Activated CD8-positive, alpha-beta memory T cell treated with anti-CD3 and anti-CD28 coated beads, Interleukin-2, amount 50 U/mL, for 24 hours (primary cell): ENCODE results near the gene RHOT1.
"Not testable (repeated sequence)": the region's sequence is repeated elsewhere in the genome, so short reads cannot be mapped to it uniquely, and the experiment has no call there.

Experiments used
- DNase-seq: peaks from one replicate; pipeline ENCODE4 v3.0.0-alpha.2; 2020; ENCODE audit errors: extremely low read depth

Gene RHOT1

DNA sequence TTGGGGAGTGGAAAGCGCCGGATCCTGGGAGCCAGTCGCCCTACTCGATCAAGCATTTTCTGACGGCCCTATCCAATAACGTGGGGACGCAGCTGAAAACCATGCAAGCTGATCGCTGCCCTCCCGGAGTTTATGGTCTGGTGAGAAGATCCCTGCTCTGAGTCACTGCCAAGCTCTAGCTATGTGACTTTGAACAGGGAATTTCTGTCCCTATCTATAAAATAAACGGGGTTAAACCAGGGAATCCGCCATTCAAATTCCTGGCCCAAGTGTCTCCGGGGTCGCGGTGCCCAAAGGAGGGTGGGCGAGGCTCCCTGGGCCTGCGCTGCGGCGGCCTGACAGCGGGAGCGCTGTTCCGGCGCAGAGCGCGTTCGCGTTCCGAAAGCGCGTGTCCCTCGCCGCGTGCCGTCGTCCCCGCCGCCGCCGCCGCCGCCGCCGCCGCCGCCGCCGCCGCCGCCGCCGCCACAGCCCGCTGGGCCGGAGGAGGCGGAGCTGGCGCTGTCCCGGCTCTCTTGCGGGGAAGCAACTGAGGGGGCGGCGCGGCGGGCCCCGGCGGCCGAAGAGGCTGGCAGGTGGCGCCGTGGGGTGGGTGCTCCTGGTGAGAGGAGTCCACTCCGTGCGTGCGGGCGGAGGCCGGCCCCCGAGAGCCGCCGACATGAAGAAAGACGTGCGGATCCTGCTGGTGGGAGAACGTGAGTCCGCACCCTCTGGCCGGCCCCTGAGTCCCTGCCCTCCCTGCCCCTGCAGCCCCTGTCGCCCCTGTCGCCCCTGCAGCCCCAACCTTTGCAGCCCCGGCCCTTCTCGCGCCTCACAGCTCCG is at the start of gene RHOT1:
TSS of gene RHOT1 (plus strand) at position 465 of the 819 bp plus-strand sequence. CDS start at position 656, 191 bp downstream.
- no peak for DNase-seq

DNA sequence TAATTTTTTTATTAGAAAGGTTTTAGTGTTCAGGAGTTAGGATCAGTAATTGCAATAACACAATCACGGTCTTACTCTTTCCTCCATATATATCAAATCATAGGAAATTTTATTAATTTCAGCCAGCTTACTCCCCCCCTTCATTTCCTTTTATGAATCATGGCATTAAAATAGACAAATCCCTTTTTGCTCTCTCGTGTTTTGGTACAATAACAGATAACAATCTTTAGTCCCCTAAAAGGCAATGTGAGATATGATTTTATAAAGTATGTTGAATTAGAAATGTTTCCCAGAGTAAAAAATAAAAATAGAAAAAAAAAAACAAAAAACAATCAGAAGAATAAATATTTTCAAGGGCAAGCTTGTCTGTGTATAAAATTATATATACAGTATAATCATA is 42.6 kb upstream of the RHOT1 start:
- DNase-seq: no peak

DNA sequence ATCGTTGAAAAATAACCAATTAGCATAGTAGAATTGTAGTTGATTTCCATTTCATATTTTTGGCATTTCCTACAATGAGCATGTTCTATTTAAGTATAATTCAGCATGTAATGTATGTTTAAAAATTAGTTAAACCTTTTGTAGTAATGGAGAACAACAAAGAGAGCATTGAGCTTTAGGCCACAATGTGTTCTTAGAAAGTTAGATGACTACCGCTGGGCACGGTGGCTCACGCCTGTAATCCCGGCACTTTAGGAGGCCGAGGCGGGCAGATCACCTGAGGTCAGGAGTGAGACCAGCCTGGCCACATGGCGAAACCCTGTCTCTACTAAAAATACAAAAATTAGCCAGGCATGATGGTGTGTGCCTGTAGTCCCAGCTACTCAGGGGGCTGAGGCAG is 42.0 kb upstream of the RHOT1 start:
- DNase-seq: not testable (repeated sequence)

DNA sequence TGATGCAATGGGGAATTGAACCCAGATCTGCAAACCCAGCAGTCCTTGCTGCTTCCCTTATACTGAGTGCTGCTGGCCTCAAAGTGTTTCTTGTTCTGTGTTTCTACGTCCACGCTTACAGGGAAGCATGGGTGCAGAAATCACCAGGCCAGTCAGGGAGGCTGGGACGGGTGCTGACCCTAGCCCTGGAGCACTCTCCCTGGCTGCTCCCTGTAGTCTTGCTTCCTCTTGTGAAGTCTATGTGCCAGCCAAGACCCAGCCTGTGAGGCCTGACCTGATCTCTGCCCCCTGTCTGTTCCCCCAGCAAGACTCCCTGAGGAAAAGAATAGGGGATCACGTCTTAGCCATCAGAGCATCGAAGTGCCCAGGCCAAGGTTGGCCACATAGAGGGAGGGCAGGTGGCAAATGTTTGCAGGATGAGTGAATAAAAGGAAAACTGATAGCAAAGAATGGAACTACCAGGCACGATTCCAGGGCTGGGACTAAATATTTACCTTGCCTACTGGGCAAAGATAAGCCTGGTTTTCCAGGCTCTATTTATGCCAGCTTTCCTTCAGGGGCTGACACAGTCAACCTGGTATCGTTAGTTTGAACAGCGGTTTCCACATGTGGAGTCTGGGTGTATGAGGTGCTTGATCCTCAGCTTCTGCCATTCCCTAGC is 41.2 kb upstream of the RHOT1 start:
- no peak for DNase-seq

DNA sequence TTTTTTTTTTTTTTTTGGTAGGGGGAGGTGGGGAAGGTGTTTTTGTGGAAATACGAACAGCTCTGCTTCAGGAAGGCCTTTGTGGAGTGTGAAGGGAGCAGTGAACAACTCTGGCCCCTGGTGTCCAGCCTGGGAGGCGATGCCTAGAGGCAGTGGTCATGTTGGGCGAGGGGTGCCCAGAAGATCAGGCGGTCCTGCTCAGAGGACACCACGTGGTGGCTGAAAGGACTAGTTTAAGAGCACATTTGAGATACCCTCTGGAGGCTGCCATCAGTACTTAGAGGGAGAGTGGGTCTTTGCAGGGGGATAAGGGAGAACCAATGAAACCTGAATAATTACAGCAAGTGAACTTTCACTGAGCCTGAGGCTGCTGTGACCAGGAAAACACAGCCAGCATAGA is 40.1 kb upstream of the RHOT1 start:
- no peak for DNase-seq

DNA sequence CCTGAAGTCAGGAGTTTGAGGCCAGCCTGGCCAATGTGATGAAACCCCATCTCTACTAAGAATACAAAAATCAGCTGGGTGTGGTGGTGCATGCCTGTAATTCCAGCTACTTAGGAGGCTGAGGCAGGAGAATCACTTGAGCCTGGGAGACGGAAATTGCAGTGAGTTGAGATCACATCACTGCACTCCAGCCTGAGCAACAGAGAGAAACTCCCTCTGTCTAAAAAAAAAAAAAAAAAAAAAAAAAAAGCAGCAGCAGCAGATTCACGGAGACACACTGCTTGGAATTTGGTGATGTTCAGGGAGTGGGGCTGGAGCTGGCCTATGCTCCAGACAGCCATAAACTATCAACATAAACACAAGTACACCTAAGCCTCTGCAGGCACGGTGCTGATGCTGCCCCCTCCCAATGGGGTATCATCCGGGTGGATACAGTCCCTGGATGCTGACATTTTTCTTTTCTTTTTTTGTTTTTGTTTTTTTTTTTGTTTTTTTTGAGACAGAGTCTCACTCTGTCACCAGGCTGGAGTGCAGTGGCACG is 39.6 kb upstream of the RHOT1 start:
- DNase-seq: no peak

DNA sequence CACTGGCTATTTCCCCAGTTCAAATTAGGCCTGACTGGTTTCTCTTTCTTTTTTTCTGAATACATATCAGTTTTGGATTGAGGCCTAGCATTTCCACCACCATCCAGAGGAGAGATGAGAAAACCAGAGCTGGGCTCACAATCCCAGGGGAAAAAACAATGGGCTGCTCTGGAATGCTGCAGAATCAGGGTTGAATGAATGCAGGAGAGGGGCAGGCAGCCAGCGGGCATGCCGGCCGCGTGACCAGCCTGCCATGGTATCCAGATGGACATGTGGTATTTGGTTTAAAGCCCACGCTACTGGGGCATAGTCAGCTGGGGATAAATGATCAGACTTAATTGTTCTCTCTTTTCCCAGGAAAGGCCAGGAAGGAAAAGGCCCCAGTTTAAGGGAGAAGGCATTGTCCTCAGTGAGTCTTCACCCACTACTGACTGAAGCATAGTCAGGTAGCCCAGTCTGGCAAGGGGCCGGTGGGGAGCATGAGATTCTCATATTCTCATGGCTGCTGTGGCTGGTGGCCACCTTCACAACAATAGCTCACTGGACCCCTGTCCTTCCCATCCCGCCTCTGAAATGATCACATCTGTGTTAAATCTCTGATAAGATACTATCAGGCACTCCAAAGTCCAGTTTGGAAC is 38.7 kb upstream of the RHOT1 start:
- DNase-seq: no peak

DNA sequence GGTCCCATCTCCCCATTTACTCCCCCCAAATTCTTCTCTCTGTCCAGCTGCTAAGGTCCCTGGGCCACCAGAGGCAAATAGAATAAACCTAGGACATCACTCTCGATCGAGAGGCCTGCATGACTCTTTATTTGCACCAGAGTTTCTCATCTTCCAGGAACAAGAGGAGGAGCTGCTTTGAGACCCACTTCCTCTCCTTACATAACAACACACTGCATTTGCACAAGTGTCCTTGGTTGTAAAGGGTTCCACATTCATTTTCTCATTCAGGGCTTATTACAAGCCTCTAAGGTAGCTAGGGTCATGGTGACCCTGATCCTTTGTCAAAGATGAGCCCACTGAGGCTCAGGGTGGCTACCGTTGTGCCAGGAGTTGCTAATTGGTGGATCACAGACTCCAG is 38.1 kb upstream of the RHOT1 start:
- DNase-seq: no peak

DNA sequence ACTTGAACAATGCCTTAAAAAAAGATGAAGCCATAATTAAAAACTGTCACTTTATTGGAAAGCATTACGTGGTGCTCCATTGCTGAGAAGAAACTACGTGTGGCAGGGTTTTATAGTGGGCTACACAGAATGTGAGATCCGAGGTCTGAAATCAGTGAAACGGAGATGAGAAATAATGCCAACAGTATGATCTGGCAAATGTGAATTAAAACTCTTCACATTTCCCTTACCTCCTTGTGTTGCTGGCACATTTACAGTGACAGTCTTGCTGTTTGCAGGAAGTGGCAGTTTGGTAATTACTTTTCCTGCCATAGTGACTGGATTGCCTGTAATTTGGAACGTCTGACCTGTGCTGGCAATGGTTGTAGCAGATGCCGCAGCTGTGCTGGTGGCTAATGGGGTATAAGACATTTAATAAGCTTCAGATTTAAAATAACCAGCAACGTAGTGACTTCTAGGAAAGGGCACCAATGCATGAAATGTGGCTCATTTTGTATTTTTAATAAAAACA is 35.8 kb upstream of the RHOT1 start:
- DNase-seq: not testable (repeated sequence)

DNA sequence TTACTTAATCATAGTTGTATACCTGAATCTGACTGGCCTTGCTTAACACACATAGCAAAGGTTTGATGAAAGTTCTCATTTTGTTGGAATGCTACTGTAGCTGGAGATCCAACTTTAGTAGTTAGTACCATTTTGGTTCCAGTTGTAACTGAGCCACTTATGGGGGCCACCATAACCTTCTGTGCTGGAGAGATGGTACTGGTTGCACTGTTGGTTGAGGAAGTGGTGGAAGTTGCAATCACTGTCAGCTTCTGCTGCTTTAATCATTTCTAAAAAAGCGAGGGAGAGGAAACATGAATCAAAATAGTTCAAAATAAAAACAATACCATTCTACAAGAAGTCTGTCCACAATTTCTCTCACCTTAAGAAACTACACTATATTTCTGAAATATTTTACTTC is 35.1 kb upstream of the RHOT1 start:
- not testable (repeated sequence) for DNase-seq

DNA sequence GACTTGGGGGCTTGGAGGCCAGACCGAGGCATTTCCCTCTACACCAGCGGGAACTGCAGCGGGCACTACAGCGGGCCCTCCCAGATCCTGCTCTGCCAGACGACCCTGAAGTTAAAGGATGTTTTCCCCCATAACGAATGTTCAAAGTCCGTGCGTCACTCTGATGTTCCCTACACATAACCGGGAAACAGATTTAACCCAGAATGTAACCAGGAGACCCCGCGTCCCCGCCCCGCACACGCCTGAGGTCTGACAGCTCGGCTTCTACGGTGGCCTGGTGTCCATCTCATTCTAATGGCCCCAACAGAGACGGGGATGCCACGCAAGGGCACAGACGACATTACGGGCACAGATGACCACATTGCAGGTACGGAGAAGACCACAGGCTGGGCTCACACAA is 31.7 kb upstream of the RHOT1 start:
- DNase-seq: no peak

DNA sequence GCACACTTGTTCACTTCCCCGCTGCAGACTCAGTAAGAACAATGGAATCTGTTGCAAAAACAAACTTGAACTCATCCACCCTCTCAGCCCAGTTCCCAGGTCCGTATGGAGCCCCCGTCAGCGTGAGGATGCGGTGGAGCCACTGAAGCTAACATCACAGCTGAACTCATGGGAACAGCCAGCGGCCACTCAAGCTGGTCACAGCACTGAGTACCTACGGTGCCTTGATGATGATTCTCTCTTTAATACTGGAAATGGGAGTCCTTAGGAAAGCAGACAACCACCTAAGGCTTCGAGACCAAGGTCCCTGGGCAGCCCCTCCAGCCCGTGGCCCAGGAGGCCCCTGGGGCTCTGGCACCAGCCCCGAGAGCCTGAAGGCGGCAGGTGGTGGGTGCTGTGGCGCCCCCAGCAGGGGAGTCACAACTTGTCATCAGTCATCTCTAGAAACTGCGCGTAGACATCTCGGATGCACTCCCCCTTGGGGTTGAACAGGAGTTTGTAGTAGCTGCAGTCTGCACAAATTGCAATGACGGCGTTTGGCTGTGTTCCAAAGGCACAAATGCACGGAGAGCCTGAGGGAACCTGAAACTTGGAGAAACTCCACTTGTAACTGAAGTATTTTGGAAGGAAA is 31.0 kb upstream of the RHOT1 start:
- no peak for DNase-seq

DNA sequence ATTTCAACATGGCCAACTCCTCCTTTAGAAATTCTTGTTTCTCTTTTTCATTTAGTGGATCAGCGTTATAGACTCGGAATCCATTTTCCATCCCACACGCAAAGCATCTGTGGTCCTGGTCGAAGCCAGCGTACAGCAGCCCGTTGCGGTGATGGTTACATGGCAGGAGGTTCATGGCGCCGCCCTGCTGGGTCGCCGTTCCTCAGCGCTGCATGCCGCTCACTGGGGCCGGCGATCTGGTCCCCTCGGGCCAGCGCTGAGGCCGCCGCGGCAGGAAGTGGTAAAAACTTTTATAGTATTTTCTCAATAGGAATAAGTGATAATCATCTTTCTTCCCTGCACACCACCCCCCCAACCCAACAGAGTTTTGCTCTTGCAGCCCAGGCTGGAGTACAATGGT is 29.9 kb upstream of the RHOT1 start:
- DNase-seq: no peak

DNA sequence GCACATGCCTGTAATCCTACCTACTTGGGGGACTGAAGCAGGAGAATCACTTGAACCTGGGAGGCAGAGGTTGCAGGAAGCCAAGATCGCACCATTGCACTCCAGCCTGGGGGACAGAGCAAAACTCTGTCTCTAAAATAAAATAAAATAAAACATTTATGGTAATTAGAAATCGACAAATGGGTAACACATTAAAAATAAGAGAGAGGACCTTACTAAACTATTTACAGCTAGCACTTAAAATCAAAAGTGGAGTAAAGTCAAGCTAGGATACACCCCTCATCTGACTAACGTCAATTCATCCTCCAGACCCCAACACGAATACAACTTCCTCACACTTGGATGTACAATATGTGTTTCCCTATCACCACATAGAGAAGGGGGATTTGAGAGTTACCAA is 27.8 kb upstream of the RHOT1 start:
- no peak for DNase-seq

DNA sequence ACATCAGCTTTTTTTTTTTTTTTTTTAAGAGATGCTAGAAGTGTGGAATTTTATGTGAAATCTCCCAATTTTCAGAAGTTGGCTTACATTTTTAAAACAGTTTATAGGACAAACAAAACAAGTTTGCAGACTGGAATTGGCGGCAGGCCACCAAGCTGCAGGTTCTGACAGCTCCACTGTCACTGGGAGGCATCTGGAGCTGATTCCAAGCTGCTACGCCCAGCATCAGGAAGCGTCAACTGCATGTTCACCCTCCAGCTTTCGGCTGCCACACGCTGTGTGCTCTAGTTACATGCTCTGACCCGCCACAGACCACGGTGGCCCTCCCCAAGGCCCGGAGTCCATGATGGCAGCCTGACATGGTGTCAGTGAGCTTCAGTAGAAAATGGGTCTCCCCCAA is 26.8 kb upstream of the RHOT1 start:
- not testable (repeated sequence) for DNase-seq

DNA sequence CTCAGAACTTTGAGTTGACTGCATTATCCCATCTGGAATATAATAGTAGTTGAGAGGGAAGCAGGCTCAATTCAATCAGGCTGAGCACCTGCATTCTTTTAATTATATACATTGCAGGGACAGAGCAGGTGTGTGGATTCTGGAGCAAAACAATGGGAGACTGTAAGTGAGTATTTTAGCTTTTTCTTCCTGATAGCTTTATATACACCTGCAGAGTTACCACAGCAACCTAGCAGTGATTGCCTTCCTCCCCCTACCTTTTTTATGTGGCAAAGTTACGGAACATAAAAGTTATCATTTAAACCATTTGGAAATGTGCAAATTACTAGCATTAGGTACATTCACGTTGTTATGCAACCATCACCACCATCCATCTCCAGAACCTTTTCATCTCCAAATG is 25.4 kb upstream of the RHOT1 start:
- DNase-seq: no peak

DNA sequence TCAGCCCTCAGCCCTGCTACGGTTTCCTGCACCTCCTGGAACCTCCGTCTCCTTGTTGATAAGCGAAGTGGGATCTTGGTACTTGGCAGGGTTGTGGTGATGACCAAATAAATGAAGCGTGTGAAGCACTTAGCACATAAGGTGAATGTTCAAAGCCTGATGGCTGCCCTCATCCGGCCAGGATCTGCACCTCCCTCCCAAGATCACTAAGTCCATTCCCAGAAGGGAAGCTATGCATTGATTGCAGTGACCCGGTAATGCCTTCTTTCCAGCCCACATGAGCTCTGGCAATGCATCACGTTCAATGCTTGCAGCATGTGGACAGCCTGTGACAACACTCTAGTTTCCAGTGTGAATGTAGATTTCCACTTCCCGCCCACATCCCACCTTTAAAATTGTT is 24.9 kb upstream of the RHOT1 start:
- DNase-seq: no peak

DNA sequence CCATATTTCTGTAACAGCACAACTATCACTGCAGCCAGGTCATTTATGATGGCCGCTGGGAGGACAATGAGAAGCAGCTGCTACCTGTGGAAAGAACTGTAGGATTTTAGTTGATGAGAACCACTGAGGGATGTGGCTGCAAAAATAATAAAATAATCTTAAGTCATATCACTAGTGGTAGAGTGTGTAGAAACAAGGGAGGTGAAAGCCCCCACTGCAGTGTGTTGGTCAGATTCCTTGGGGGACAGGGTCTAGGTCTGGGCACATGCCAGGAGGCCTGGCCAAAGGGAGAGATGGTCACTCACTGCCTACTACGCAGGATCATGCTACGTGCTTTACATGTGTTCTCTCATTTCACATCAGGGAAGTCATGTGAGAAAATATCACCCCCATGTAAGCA is 24.2 kb upstream of the RHOT1 start:
- DNase-seq: not testable (repeated sequence)

DNA sequence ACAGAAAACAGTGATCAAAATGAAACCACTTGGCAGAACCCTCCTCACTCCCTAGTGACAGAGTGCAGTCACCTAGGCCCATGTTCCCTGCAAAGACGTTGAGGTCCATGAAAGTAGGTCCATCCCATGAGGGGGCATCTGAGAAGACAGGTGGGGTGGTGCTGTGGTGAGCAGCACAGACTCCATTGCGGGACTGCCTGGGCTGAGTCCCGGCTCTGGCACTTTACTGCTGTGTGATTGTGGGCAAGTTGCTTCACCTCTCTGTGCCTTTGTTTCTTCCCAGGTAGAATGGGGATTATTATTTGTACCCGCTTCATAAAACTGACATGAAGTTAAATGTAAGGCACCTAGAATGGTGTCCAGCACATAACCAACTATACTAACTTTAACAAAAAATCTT is 23.5 kb upstream of the RHOT1 start:
- DNase-seq: no peak

DNA sequence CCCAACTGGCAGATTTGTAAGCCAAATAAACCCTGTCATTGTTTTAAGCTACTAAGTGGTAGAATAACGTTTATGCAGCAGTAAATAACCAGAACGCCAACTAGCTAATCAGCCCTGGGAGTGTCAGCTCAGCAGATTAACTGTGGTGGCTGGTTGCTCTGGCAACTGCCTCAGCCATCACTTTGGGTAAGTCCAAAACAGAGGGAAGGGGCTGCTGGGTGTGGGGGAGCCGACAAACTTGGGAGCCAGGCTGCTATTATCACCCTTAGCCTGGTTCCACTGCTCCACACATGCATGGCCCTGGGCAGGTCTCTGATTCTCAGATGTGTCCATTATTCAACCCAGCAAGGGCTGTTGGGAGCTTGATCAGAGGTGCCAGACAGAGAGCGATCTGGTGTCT is 22.2 kb upstream of the RHOT1 start:
- no peak for DNase-seq

DNA sequence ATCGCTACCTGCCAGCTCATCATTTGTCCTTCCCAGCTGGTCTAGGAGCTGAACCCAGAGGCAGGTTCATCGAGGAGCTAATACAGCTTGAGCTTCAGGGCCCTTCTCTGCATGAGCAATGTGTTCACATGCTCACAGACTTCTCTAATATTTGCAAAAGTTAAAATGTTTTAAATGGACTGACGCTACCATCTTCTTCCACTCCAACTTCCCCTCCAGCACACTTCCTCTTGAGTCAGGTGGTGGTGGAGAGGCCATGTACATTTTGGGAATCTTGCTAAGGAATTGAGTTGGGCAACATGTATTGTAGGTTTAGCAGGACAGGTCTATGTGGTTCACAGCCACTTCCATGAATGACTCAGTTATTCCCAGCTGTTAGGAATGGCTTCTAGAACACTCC is 21.6 kb upstream of the RHOT1 start:
- no peak for DNase-seq

DNA sequence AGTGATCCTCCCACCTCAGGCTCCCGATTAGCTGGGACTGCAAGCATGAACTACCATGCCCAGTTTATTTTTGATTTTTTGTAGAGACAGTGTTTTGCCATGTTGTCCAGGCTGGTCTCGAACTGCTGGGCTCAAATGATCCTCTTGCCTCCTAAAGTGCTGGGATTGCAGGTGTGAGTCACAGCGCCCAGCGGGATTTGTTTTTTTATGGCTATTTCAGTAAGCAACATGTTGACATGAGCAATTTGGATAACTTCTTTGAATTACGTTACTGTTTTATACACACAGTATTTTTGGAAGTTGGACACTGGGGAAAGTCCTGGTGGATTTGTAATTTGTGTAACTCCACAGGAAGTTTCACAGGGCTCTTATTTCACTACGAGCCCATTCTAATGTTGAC is 18.5 kb upstream of the RHOT1 start:
- no peak for DNase-seq
